NCI-H2196 (cell line): ENCODE measurements around the gene HDHD3.

Experiments
- DNase-seq: peaks from one replicate; lab custom pipeline; 2025; ENCODE audit not compliant: unreplicated experiment; lab: John Stamatoyannopoulos, UW

Gene HDHD3

DNA sequence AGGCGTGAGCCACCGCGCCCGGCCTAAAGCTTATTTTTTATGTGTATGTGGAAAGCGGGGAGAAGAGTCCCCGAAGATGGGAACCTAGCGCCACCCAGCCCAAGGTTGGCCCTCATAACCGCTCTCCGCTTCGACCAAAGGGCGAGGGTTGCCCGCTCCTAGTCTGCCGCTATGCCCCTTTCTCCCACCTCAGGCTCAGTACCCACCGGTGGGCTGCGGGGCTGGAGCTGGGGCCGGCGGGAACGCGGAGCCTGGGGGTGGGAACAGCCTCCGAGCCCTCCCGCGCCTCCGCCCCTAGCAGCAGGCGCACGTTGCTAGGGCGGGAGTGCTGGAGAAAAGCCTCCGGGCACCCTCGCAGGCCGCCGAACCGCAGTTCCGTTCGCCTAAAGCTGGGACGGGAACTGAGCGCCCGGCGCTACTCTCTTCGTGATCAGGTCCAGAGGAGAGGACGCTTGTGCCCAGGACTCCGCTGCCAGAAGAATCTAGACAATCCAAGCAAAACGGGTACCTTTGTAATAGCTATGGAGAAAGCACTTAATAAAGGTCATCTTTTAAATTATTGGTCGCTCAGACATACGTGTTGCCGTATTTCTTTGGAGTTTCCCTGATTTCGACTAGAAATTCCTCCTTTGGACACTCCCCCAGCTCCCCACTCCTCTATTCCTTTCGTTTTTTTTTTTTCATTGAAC, 36.6 kb downstream of the HDHD3 start, which contains the start of gene WDR31:
TSS of gene WDR31 (minus strand) at position 265 of the 689 bp plus-strand sequence. CDS start 8,253 bp downstream, outside the sequence.
- DNase-seq = peak; percentile 86

DNA sequence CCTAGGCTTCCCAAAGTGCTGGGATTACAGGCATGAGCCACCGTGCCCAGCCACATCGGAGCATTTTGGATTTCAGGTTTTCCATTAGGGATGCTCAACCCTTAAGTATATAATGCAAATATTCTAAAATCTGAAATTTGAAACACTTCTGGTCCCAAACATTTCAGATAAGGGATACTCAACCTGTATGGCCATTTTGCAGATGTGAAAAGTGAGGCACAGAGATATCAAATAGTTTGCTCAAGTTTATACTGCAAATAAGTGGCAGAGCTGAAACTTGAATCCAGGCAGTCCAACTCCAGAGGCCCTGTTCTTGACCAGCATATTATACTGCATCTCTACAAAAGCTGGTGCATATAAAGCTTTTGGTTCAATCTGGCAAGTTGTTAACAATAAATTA, 39.1 kb downstream of the HDHD3 start:
- DNase-seq = no peak

DNA sequence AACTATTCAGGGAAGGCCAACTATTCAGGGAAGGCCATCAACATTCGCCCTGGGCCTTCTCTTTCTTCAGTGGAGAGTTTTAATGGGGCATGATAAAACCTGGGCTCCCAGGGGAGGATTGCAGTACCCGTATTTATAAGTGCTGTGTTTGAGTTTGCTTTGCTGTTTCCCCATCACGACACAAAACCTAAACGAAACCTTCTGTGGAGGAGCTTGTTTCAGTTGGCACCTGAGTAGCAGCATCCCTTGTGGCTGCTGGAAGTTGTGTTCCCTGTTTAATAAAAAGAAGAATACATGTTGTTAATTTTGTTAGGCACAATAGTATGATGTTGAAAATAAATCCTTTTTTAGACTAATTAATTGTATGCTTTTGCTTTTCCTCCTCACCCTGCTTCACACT, 45.0 kb downstream of the HDHD3 start:
- DNase-seq = no peak

DNA sequence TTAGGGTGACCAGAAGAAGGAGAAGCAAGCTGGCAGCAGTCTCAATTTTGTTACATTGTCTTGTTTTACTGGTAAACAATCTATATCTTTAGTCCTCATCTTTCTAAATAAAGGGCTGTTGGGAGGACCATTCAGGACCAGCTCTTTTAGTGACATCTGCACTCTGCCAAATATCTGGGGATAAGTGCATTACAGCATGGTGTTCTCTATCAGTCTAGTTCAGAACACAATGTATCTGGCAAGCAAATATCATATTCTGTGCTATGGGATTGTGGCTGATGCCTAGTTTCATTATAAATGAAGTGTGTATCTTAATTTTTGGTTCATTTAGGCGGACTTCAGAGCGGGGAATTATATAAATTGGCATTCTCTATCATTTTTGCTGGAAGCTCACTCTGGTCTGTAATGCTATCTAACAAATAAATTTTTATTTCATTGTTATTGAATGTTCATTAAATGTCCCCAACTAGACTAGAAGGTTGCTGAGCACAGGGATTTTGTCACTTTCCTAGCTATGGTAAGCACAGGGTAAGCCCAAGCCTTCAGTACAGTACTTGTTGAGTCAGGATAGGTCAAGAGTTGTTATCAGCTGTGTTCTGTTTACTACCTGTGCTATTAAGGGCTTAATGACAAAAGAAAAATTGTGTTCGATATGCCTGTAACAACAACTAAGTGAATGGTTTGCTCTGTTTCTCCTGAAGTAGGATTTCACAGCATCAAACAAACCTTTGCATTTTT, 48.6 kb downstream of the HDHD3 start:
- DNase-seq = no peak

DNA sequence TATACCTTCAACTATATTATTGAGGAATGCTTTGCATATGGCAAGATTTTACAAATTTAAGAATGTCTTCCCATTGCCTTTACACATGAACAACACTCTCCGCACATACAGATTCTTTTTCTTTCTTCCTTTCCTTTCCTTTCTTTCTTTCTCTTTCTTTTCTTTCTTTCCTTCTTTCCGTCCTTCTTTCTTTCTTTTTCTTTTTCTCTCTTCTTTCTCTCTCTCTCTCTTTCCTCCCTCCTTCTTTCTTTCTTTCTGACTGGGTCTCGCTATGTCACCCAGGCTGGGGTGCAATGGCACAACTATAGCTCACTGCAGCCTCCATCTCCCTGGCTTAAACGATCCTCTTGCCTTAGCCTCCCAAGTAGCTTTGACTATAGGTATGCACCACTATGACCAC, 50.6 kb downstream of the HDHD3 start:
- DNase-seq = no peak
